PFSK-1 (cell line): ENCODE measurements around the gene PRM3.

ENCODE experiments used
- FOXP2 ChIP-seq: optimal IDR thresholded peaks from 2 replicates; pipeline ENCODE3; 2011; ENCODE audit warnings: borderline replicate concordance, control low read depth, inconsistent platforms; ENCODE audit not compliant: insufficient read depth; ENCODE audit errors: extremely low read length, extremely low read depth
- POLR2AphosphoS5 ChIP-seq: IDR thresholded peaks from 2 replicates; pipeline ENCODE4 v1.6.1; 2012; ENCODE audit warnings: low read depth, mild to moderate bottlenecking, control low read depth, low read length, moderate library complexity
- REST ChIP-seq, 2 experiments: IDR thresholded peaks; 2 replicates each; pipeline versions ENCODE4 v1.6.1 to v1.8.0; 2011 to 2012; ENCODE audit warnings: low read depth in 2 of 2, low read length in 2 of 2, control low read depth in 1 of 2, inconsistent platforms in 1 of 2, mild to moderate bottlenecking in 1 of 2, moderate library complexity in 1 of 2; ENCODE audit not compliant: insufficient read depth in 1 of 2
- SIN3A ChIP-seq: IDR thresholded peaks from 2 replicates; pipeline ENCODE4 v1.6.1; 2012; ENCODE audit warnings: mild to moderate bottlenecking, low read length, moderate library complexity, borderline replicate concordance; ENCODE audit not compliant: insufficient read depth
- TAF1 ChIP-seq: IDR thresholded peaks from 2 replicates; pipeline ENCODE4 v1.6.1; 2012; ENCODE audit warnings: low read length, control low read depth, borderline replicate concordance; ENCODE audit not compliant: insufficient read depth

- TF ChIP-seq POLR2AphosphoS5 (peak; percentile 59; the same call in 1 of the 2 replicates), REST (IDR thresholded peaks at IDR 0.05; ENCODE audit: insufficient read depth in 1 of 2, low read depth in 2 of 2, low read length in 2 of 2) (no peak), TAF1 (no peak), SIN3A (no peak), FOXP2 (no peak)
Measured at GRCh38 chr16:11251525-11252481, 21.6 kb downstream of the PRM3 start.
